Hematopoietic multipotent progenitor cell treated with erythropoietin and hydrocortisone succinate and interleukin-3 and kit ligand, for 8 days (in vitro differentiated cells): ENCODE results near the gene PSENEN.

Experiments used
- DNase-seq: peaks from one replicate; pipeline ENCODE4 v3.0.0-alpha.2; 2015

Gene PSENEN

GRCh38 chr19:35736913-35737886 lies 8.3 kb upstream of the PSENEN start:
- DNase-seq, result peak; percentile 28

GRCh38 chr19:35738021-35738886 lies 7.2 kb upstream of the PSENEN start:
- no peak for DNase-seq

- DNase-seq, result no peak
These were observed 6.6 kb upstream of the PSENEN start for GRCh38 chr19:35738887-35739229.

- no peak for DNase-seq
These were observed 6.0 kb upstream of the PSENEN start for GRCh38 chr19:35739275-35740107.

- DNase-seq, result no peak
These were observed 5.4 kb upstream of the PSENEN start for GRCh38 chr19:35740108-35740422.

- DNase-seq, result peak; percentile 97
These were observed 4.8 kb upstream of the PSENEN start for GRCh38 chr19:35740423-35741202.

- DNase-seq, result no peak
These were observed 4.3 kb upstream of the PSENEN start for GRCh38 chr19:35741203-35741515.

GRCh38 chr19:35742121-35742724 lies 3.2 kb upstream of the PSENEN start, which contains the start of gene IGFLR1:
TSS of gene IGFLR1 (minus strand) at chr19:35742452. CDS start at chr19:35741180, 1,272 bp downstream.
- peak; percentile 30 for DNase-seq

- no peak for DNase-seq
These were observed 1.6 kb upstream of the PSENEN start for GRCh38 chr19:35743640-35744429.

- DNase-seq, result peak; percentile 98
These were observed 772 bp upstream of the PSENEN start for GRCh38 chr19:35744430-35745327.

- no peak for DNase-seq
These were observed 624 bp downstream of the PSENEN start for GRCh38 chr19:35746087-35746462.

- DNase-seq, result no peak
These were observed 1.1 kb downstream of the PSENEN start for GRCh38 chr19:35746531-35746930.

GRCh38 chr19:35748106-35749020 lies 2.9 kb downstream of the PSENEN start, which contains the start of gene LIN37:
TSS of gene LIN37 (plus strand) at chr19:35748576. CDS start at chr19:35748725, 149 bp downstream.
- DNase-seq, result peak; percentile 100

GRCh38 chr19:35750167-35750566 lies 4.7 kb downstream of the PSENEN start:
- DNase-seq, result no peak

- DNase-seq, result no peak
These were observed 6.6 kb downstream of the PSENEN start for GRCh38 chr19:35751839-35752745.

GRCh38 chr19:35752746-35753350 lies 7.4 kb downstream of the PSENEN start:
- DNase-seq, result no peak
